ENCODE data around the gene ZNF823. TPM values are rescaled to one million over a fixed set of nuclear protein-coding genes. Genes with fewer than 3 reads are reported as not detected.

ZNF823 gene
- total and polyA plus RNA-seq, 9 of the 15 experiments (the other 6 are each of a cell fraction or from before 2014, with no cell fraction given) = 4.0 to 13.4 (median 6.1) TPM

DNA sequence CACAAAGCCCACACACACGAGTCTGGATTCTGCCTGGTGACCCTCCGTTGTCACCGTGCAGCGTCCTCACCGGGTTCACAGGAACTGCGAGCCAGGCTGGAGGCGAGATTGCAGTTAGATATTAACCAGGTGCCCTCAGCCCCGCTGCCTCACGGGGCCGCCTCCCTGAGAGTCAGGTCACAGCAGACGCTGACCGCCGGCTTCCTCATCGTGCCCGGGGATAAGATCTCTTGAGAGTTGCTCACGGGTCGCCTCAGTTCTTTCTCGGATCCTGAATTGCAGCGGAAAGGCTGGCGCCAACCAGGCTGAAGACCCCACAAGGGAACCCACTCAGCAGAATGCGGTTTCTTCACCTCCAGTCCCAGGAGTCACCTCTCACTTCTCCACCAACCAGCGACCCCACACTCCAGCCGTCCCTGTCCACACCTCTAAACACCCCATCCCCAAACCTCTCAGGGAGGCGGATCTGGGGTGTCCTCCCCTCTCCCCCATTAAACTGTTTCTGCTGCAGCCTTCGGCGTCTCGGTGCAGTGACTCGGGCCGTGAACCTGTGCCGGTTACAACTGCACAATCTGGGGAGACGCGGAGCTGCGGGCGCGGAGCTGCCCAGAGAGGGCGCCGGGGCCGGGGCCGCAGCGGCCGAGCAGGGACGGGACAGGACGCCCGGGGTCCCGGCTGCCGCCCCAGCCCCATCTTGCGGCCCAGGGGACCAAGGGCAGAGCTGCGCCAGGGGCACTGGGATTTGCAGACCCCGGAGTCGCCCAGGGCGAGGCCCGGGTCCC is 591 bp downstream of the ZNF823 start (continued):
- TF ChIP-seq, protein P1, sequence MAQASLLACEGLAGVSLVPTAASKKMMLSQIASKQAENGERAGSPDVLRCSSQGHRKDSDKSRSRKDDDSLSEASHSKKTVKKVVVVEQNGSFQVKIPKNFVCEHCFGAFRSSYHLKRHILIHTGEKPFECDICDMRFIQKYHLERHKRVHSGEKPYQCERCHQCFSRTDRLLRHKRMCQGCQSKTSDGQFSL (CRISPR knock-in tag; IDR thresholded peaks at IDR 0.05) = peak; percentile 43; the same call in 1 of the 2 replicates
- TF ChIP-seq, protein P1 (tag; IDR thresholded peaks at IDR 0.05) = no peak
- TF ChIP-seq, protein P2, sequence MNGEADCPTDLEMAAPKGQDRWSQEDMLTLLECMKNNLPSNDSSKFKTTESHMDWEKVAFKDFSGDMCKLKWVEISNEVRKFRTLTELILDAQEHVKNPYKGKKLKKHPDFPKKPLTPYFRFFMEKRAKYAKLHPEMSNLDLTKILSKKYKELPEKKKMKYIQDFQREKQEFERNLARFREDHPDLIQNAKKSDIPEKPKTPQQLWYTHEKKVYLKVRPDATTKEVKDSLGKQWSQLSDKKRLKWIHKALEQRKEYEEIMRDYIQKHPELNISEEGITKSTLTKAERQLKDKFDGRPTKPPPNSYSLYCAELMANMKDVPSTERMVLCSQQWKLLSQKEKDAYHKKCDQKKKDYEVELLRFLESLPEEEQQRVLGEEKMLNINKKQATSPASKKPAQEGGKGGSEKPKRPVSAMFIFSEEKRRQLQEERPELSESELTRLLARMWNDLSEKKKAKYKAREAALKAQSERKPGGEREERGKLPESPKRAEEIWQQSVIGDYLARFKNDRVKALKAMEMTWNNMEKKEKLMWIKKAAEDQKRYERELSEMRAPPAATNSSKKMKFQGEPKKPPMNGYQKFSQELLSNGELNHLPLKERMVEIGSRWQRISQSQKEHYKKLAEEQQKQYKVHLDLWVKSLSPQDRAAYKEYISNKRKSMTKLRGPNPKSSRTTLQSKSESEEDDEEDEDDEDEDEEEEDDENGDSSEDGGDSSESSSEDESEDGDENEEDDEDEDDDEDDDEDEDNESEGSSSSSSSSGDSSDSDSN (IDR thresholded peaks at IDR 0.05; ENCODE audit: borderline replicate concordance in 1 of 2, low read depth in 2 of 2, low read length in 2 of 2) = peak in 1 of 2 experiments; percentile 53; a peak in 1 of 4 replicates
- 0 out of 2 replicates have a peak, but pooled peaks have one; percentile 44 for TF ChIP-seq ZNF766 (CRISPR knock-in tag; conservative IDR thresholded peaks at IDR 0.05)
- peak; percentile 70 for TF ChIP-seq CHD1 (IDR thresholded peaks at IDR 0.05; ENCODE audit: low read length)
- TF ChIP-seq TCF7 (IDR thresholded peaks at IDR 0.05; ENCODE audit: borderline replicate concordance) = 0 out of 2 replicates have a peak, but pooled peaks have one; percentile 44
- no peak for TF ChIP-seq ZNF561 (CRISPR knock-in tag; conservative IDR thresholded peaks at IDR 0.05)
- TF ChIP-seq, protein P3, sequence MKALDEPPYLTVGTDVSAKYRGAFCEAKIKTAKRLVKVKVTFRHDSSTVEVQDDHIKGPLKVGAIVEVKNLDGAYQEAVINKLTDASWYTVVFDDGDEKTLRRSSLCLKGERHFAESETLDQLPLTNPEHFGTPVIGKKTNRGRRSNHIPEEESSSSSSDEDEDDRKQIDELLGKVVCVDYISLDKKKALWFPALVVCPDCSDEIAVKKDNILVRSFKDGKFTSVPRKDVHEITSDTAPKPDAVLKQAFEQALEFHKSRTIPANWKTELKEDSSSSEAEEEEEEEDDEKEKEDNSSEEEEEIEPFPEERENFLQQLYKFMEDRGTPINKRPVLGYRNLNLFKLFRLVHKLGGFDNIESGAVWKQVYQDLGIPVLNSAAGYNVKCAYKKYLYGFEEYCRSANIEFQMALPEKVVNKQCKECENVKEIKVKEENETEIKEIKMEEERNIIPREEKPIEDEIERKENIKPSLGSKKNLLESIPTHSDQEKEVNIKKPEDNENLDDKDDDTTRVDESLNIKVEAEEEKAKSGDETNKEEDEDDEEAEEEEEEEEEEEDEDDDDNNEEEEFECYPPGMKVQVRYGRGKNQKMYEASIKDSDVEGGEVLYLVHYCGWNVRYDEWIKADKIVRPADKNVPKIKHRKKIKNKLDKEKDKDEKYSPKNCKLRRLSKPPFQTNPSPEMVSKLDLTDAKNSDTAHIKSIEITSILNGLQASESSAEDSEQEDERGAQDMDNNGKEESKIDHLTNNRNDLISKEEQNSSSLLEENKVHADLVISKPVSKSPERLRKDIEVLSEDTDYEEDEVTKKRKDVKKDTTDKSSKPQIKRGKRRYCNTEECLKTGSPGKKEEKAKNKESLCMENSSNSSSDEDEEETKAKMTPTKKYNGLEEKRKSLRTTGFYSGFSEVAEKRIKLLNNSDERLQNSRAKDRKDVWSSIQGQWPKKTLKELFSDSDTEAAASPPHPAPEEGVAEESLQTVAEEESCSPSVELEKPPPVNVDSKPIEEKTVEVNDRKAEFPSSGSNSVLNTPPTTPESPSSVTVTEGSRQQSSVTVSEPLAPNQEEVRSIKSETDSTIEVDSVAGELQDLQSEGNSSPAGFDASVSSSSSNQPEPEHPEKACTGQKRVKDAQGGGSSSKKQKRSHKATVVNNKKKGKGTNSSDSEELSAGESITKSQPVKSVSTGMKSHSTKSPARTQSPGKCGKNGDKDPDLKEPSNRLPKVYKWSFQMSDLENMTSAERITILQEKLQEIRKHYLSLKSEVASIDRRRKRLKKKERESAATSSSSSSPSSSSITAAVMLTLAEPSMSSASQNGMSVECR (CRISPR knock-in tag; IDR thresholded peaks at IDR 0.05) = peak; percentile 10; the same call in 1 of the 2 replicates
- peak; percentile 77 for TF ChIP-seq GATA2 (CRISPR knock-in tag; IDR thresholded peaks at IDR 0.05)
- TF ChIP-seq KAT7 (CRISPR knock-in tag; IDR thresholded peaks at IDR 0.05; ENCODE audit: borderline replicate concordance) = peak; percentile 60; the same call in 1 of the 2 replicates
- no peak for TF ChIP-seq PCBP1 (IDR thresholded peaks at IDR 0.05; ENCODE audit: low read depth, low read length, poor library complexity, severe bottlenecking)
- no peak for TF ChIP-seq OTX1 (CRISPR knock-in tag; IDR thresholded peaks at IDR 0.05)
- TF ChIP-seq ZNF174 (CRISPR knock-in tag; IDR thresholded peaks at IDR 0.05) = no peak
- peak; percentile 41; the same call in 1 of the 2 replicates for TF ChIP-seq CBX1 (IDR thresholded peaks at IDR 0.05; ENCODE audit: low read depth)
- no peak for TF ChIP-seq SAFB (IDR thresholded peaks at IDR 0.05; ENCODE audit: borderline replicate concordance, low read depth, low read length)
- TF ChIP-seq ZNF12 (CRISPR knock-in tag; IDR thresholded peaks at IDR 0.05) = peak; percentile 48; the same call in 1 of the 2 replicates
- TF ChIP-seq TRIM24 (IDR thresholded peaks at IDR 0.05) = 0 out of 4 replicates have a peak, but pooled peaks of 1 of the 2 experiments have one; percentile 10
- TF ChIP-seq SMC3 (conservative IDR thresholded peaks at IDR 0.05; ENCODE audit: insufficient read depth, low read depth, low read length) = 0 out of 2 replicates have a peak, but pooled peaks have one; percentile 4
- no peak for TF ChIP-seq SMARCA5 (IDR thresholded peaks at IDR 0.05)

Measured in K562 (cell line).